HCT116 (cell line): ENCODE measurements around the gene TESK1. TPM values are rescaled to one million over a fixed set of nuclear protein-coding genes. Genes with fewer than 3 reads are reported as not detected.
"Not testable (repeated sequence)": the region's sequence is repeated elsewhere in the genome, so short reads cannot be mapped to it uniquely, and the experiment has no call there.

Experiments used
- ATAC-seq: fragments of 200-7000 bp; cut with Tn5 transposase; 2 replicates; pipeline ENCODE4 v1.9.1; 2020; ENCODE audit warnings: mild to moderate bottlenecking, moderate library complexity
- BruUV-seq: library from RNA; stranded (reverse); fragments of 400-500 nt; replicated peaks from 2 replicates; lab custom pipeline; 2021; lab: Mats Ljungman, UMichigan
- CTCF ChIA-PET: fragments of 300-600 bp; sonication (Branson Sonifier 250); formaldehyde crosslinking; loops from one replicate; lab custom pipeline; 2021; ENCODE audit warnings: antibody characterized with exemption; lab: Charles Lee
- POLR2A ChIA-PET: fragments of 300-600, 350-600 bp; sonication (Branson Sonifier 250); formaldehyde crosslinking; loops from one replicate; lab custom pipeline; 2021; ENCODE audit warnings: antibody characterized with exemption; lab: Charles Lee
- RAD21 ChIA-PET, 2 experiments: fragments of 300-600 bp; sonication (Branson Sonifier 250); formaldehyde crosslinking; loops; one replicate each; lab custom pipeline; 2023; ENCODE audit warnings: low total read pairs in 2 of 2; ENCODE audit not compliant: uncharacterized antibody in 2 of 2, unreplicated experiment in 2 of 2, low non-redundant PET in 1 of 2; lab: Charles Lee
- DNase-seq: peaks from one replicate; pipeline ENCODE4 v3.0.0-alpha.2; 2010; ENCODE audit warnings: low read depth, low spot score
- H2AFZ ChIP-seq: fragments of 200-600 bp; shearing (Covaris generic), sonication (generic); 2 replicates; pipeline ENCODE4 v1.6.1; 2017; ENCODE audit warnings: low read depth, mixed run types, mixed read lengths, antibody characterized with exemption, low read length; ENCODE audit not compliant: poor library complexity, severe bottlenecking
- H3K27ac ChIP-seq: 2 replicates; pipeline ENCODE4 v1.5.1; 2012; ENCODE audit warnings: low read depth, low read length
- H3K27me3 ChIP-seq: fragments of 200-600 bp; sonication (generic); 2 replicates; pipeline ENCODE4 v1.6.1; 2016; ENCODE audit warnings: mixed run types, low read length, mixed read lengths; ENCODE audit not compliant: insufficient read depth
- H3K36me3 ChIP-seq, 2 experiments: fragments of 200-500 bp in 1 of 2; fragments of 200-600 bp in 1 of 2; sonication (Bioruptor generic) in 1 of 2; sonication (generic) in 1 of 2; 2 replicates each; pipeline versions ENCODE4 v1.5.1 to v1.6.1; 2014 to 2016; ENCODE audit warnings: low read length in 2 of 2, inconsistent platforms in 1 of 2, mixed read lengths in 1 of 2, mixed run types in 1 of 2; ENCODE audit not compliant: insufficient read depth in 2 of 2, control insufficient read depth in 1 of 2
- H3K4me1 ChIP-seq, 2 experiments: fragments of 200-600 bp in 1 of 2; sonication (generic) in 1 of 2; 2 replicates each; pipeline versions ENCODE4 v1.5.1 to v1.6.1; 2012 to 2017; ENCODE audit warnings: low read length in 2 of 2, inconsistent platforms in 1 of 2, mild to moderate bottlenecking in 1 of 2, mixed read lengths in 1 of 2, mixed run types in 1 of 2, moderate library complexity in 1 of 2; ENCODE audit not compliant: insufficient read depth in 2 of 2, control insufficient read depth in 1 of 2
- H3K4me2 ChIP-seq: fragments of 200-600 bp; sonication (generic); 2 replicates; pipeline ENCODE4 v1.6.1; 2017; ENCODE audit warnings: mixed run types, low read length, mixed read lengths
- H3K4me3 ChIP-seq, 2 experiments: fragments of 200-600 bp in 1 of 2; sonication (generic) in 1 of 2; replicated peaks in 1 of 2; 2 replicates each; pipeline ENCODE4 v1.5.1; 2011 to 2016; ENCODE audit warnings: low read length in 2 of 2, control low read depth in 1 of 2, low read depth in 1 of 2, mild to moderate bottlenecking in 1 of 2, mixed read lengths in 1 of 2, mixed run types in 1 of 2
- H3K79me2 ChIP-seq: fragments of 200-600 bp; sonication (generic); 2 replicates; pipeline ENCODE4 v1.6.1; 2017; ENCODE audit warnings: mild to moderate bottlenecking, mixed run types, low read length, moderate library complexity, mixed read lengths; ENCODE audit not compliant: insufficient read depth
- H3K9ac ChIP-seq: fragments of 200-600 bp; sonication (generic); 2 replicates; pipeline ENCODE4 v1.6.1; 2016; ENCODE audit warnings: low read length, mixed read lengths
- H3K9me2 ChIP-seq: fragments of 200-600 bp; sonication (generic), shearing (Covaris generic); 2 replicates; pipeline ENCODE4 v1.6.1; 2017; ENCODE audit warnings: mixed run types, mild to moderate bottlenecking, moderate library complexity; ENCODE audit not compliant: insufficient read depth
- H3K9me3 ChIP-seq, 2 experiments: fragments of 200-500 bp in 1 of 2; fragments of 200-600 bp in 1 of 2; sonication (Bioruptor generic) in 1 of 2; sonication (generic) in 1 of 2; 2 replicates each; pipeline ENCODE4 v1.6.1; 2014 to 2017; ENCODE audit warnings: low read length in 2 of 2, mixed read lengths in 2 of 2, inconsistent platforms in 1 of 2, low read depth in 1 of 2, mild to moderate bottlenecking in 1 of 2, mixed run types in 1 of 2, moderate library complexity in 1 of 2; ENCODE audit not compliant: control insufficient read depth in 1 of 2, insufficient read depth in 1 of 2
- H4K20me1 ChIP-seq: fragments of 200-600 bp; sonication (generic), shearing (Covaris generic); 2 replicates; pipeline ENCODE4 v1.6.1; 2017; ENCODE audit warnings: mixed run types, mild to moderate bottlenecking, moderate library complexity; ENCODE audit not compliant: insufficient read depth
- CBX3 ChIP-seq: IDR thresholded peaks from 2 replicates; pipeline ENCODE4 v1.6.1; 2012; ENCODE audit warnings: low read depth
- EZH2 ChIP-seq: fragments of 200-600 bp; sonication (generic); IDR thresholded peaks from 2 replicates; pipeline ENCODE4 v1.6.1; 2017; ENCODE audit warnings: antibody characterized with exemption, mixed run types
- EZH2phosphoT487 ChIP-seq: fragments of 200-600 bp; IDR thresholded peaks from 2 replicates; pipeline ENCODE4 v1.6.1; 2018; ENCODE audit warnings: antibody characterized with exemption, borderline replicate concordance
- FOSL1 ChIP-seq: IDR thresholded peaks from 2 replicates; pipeline ENCODE4 v1.6.1; 2012; ENCODE audit warnings: low read depth
- JUND ChIP-seq: IDR thresholded peaks from 2 replicates; pipeline ENCODE4 v1.6.1; 2012
- POLR2A ChIP-seq: IDR thresholded peaks from 2 replicates; pipeline ENCODE4 v1.7.0; 2011; ENCODE audit warnings: borderline replicate concordance; ENCODE audit not compliant: insufficient read depth, insufficient read length; ENCODE audit errors: extremely low read depth
- REST ChIP-seq: IDR thresholded peaks from 2 replicates; pipeline ENCODE4 v1.6.1; 2012; ENCODE audit warnings: low read depth
- TCF7L2 ChIP-seq: IDR thresholded peaks from 2 replicates; pipeline ENCODE4 v1.7.0; 2011; ENCODE audit warnings: borderline replicate concordance, inconsistent platforms; ENCODE audit not compliant: insufficient read depth, insufficient read length; ENCODE audit errors: extremely low read depth
- ZNF274 ChIP-seq: fragments of 200-500 bp; sonication (Bioruptor generic); IDR thresholded peaks from 2 replicates; pipeline ENCODE4 v1.6.1; 2014; ENCODE audit warnings: mild to moderate bottlenecking, low read depth, low read length, inconsistent platforms
- intact Hi-C: fragments of 100-400 bp; cut with micrococcal nuclease; formaldehyde crosslinking; loops from 2 replicates; pipeline ENCODE4 v1.10.0; 2022
- total RNA-seq: library from RNA; stranded (reverse); gene quantifications from one replicate; pipeline ENCODE4 v1.2.1, GENCODE V29; 2021; ENCODE audit not compliant: unreplicated experiment

TESK1 gene
- total RNA-seq, 1 experiment from 2014 or later, result 26.6 TPM

- peaks cover 0 to 12% of the 10 kb centered on the region in 2 experiments; a peak in 1 of 4 replicates for H3K9me3 ChIP-seq
- H3K27me3 ChIP-seq, CTCF ChIA-PET, H3K9me2 ChIP-seq, BruUV-seq, H3K79me2 ChIP-seq, H3K36me3 ChIP-seq, H3K4me1 ChIP-seq, H4K20me1 ChIP-seq, ATAC-seq, H3K4me3 ChIP-seq, RAD21 ChIA-PET, intact Hi-C loops, H2AFZ ChIP-seq, DNase-seq, H3K4me2 ChIP-seq, H3K9ac ChIP-seq, H3K27ac ChIP-seq: not testable (repeated sequence)
- POLR2A ChIA-PET, result interaction anchor here (0.7 kb wide), 1 partner anchor 99 kb away, joined by 3 read pairs; no protein-coding TSS in a partner anchor
Measured at GRCh38 chr9:35588506-35588905, 16.6 kb upstream of the TESK1 start.

GRCh38 chr9:35593581-35593980, 11.5 kb upstream of the TESK1 start:
- no peak overlapping the region for H3K9ac ChIP-seq
- H3K36me3 ChIP-seq, result no peaks in the 10 kb centered on the region
- ChIA-PET POLR2A (no interaction called here), RAD21 (no interaction called here), CTCF (no interaction called here)
- DNase-seq (no peak), ATAC-seq (no peak)
- no peaks in the 10 kb centered on the region for H4K20me1 ChIP-seq
- H3K27ac ChIP-seq, result no peak overlapping the region
- no peak overlapping the region for H3K4me3 ChIP-seq
- BruUV-seq, result no TSS peak
- no peak overlapping the region for H2AFZ ChIP-seq
- TF ChIP-seq REST (no peak), CBX3 (no peak), EZH2 (no peak), TCF7L2 (no peak), EZH2phosphoT487 (no peak), ZNF274 (no peak), FOSL1 (no peak), POLR2A (no peak), JUND (no peak)
- H3K79me2 ChIP-seq, result no peaks in the 10 kb centered on the region
- no peak overlapping the region for H3K4me2 ChIP-seq
- no peaks in the 10 kb centered on the region for H3K9me2 ChIP-seq
- H3K4me1 ChIP-seq, result no peaks in the 10 kb centered on the region
- peaks cover 0 to 13% of the 10 kb centered on the region in 2 experiments; a peak in 1 of 4 replicates for H3K9me3 ChIP-seq
- H3K27me3 ChIP-seq, result no peaks in the 10 kb centered on the region
- intact Hi-C loops, result no loop called here
